Trophoblast cell (in vitro differentiated cells and primary cell): Measurements from ENCODE around the gene CARD9.

Source experiments
- DNase-seq, 2 donors: peaks; one replicate each; pipeline ENCODE4 v3.0.0-alpha.2; 2016
- H2AFZ ChIP-seq: 2 replicates; pipeline ENCODE4 v1.6.1; 2013; ENCODE audit warnings: low read length, moderate library complexity, mild to moderate bottlenecking; ENCODE audit not compliant: insufficient read depth, poor library complexity
- H2AK5ac ChIP-seq: 2 replicates; pipeline ENCODE4 v1.6.1; 2013; ENCODE audit warnings: mild to moderate bottlenecking, low read length
- H2BK120ac ChIP-seq: 2 replicates; pipeline ENCODE4 v1.6.1; 2013; ENCODE audit warnings: low read length, mild to moderate bottlenecking, moderate library complexity; ENCODE audit not compliant: insufficient read depth, poor library complexity
- H2BK12ac ChIP-seq: 2 replicates; pipeline ENCODE4 v1.6.1; 2013; ENCODE audit warnings: mild to moderate bottlenecking, low read length, moderate library complexity
- H2BK5ac ChIP-seq: 2 replicates; pipeline ENCODE4 v1.6.1; 2013; ENCODE audit warnings: low read length, low read depth, moderate library complexity, mild to moderate bottlenecking; ENCODE audit not compliant: poor library complexity
- H3K14ac ChIP-seq: 2 replicates; pipeline ENCODE4 v1.6.1; 2013; ENCODE audit warnings: mild to moderate bottlenecking, low read length
- H3K18ac ChIP-seq: 2 replicates; pipeline ENCODE4 v1.6.1; 2013; ENCODE audit warnings: mild to moderate bottlenecking, low read length
- H3K23ac ChIP-seq: 2 replicates; pipeline ENCODE4 v1.6.1; 2013; ENCODE audit warnings: low read length
- H3K27ac ChIP-seq: 2 replicates; pipeline ENCODE4 v1.5.1; 2013; ENCODE audit warnings: low read depth, mild to moderate bottlenecking, inconsistent platforms, low read length, moderate library complexity
- H3K27me3 ChIP-seq: 2 replicates; pipeline ENCODE4 v1.6.1; 2013; ENCODE audit warnings: inconsistent platforms, mild to moderate bottlenecking, low read length, moderate library complexity; ENCODE audit not compliant: insufficient read depth
- H3K36me3 ChIP-seq, 2 experiments: 1 replicate in 1 of 2; 2 replicates in 1 of 2; pipeline ENCODE4 v1.6.1; 2013; ENCODE audit warnings: low read length in 2 of 2, mild to moderate bottlenecking in 2 of 2, moderate library complexity in 1 of 2; ENCODE audit not compliant: insufficient read depth in 2 of 2, control insufficient read depth in 1 of 2
- H3K4ac ChIP-seq: 2 replicates; pipeline ENCODE4 v1.6.1; 2013; ENCODE audit warnings: low read depth, mild to moderate bottlenecking, low read length, moderate library complexity
- H3K4me1 ChIP-seq, 2 experiments: 1 replicate in 1 of 2; 2 replicates in 1 of 2; pipeline ENCODE4 v1.6.1; 2013; ENCODE audit warnings: low read length in 2 of 2, mild to moderate bottlenecking in 2 of 2, moderate library complexity in 1 of 2; ENCODE audit not compliant: insufficient read depth in 2 of 2, control insufficient read depth in 1 of 2
- H3K4me2 ChIP-seq: 2 replicates; pipeline ENCODE4 v1.6.1; 2013; ENCODE audit warnings: inconsistent platforms, mild to moderate bottlenecking, low read length, moderate library complexity
- H3K4me3 ChIP-seq: 2 replicates; pipeline ENCODE4 v1.5.1; 2013; ENCODE audit warnings: mild to moderate bottlenecking, low read depth, low read length, inconsistent platforms
- H3K79me1 ChIP-seq: one replicate; pipeline ENCODE4 v1.6.1; 2013; ENCODE audit warnings: low read length
- H3K79me2 ChIP-seq: 2 replicates; pipeline ENCODE4 v1.6.1; 2013; ENCODE audit warnings: low read length, mild to moderate bottlenecking; ENCODE audit not compliant: control insufficient read depth, insufficient read depth, poor library complexity
- H3K9ac ChIP-seq: 2 replicates; pipeline ENCODE4 v1.6.1; 2013; ENCODE audit warnings: mild to moderate bottlenecking, low read length
- H3K9me3 ChIP-seq: 2 replicates; pipeline ENCODE4 v1.6.1; 2013; ENCODE audit warnings: low read depth, mild to moderate bottlenecking, control low read depth, inconsistent platforms, low read length; ENCODE audit not compliant: insufficient read depth
- H4K12ac ChIP-seq: 2 replicates; pipeline ENCODE4 v1.6.1; 2013; ENCODE audit warnings: low read depth, mild to moderate bottlenecking, low read length, moderate library complexity
- H4K8ac ChIP-seq: 2 replicates; pipeline ENCODE4 v1.6.1; 2013; ENCODE audit warnings: low read depth, mild to moderate bottlenecking, low read length, moderate library complexity
- H4K91ac ChIP-seq: one replicate; pipeline ENCODE4 v1.6.1; 2013; ENCODE audit warnings: low read depth, mild to moderate bottlenecking, low read length, moderate library complexity
- WGBS: extraction: QIAGEN DNeasy Blood & Tissue Kit; methylation state at CpG from one replicate; pipeline ENCODE4 v1.1.7; 2013; ENCODE audit warnings: missing lambda C conversion rate; ENCODE audit not compliant: insufficient read length, insufficient coverage; ENCODE audit errors: extremely low coverage; 5-methylcytosine and 5-hydroxymethylcytosine counted together

The CARD9 gene

GRCh38 chr9:136379401-136379800 is 5.9 kb upstream of the CARD9 start:
- H4K12ac ChIP-seq = no peak overlapping the region
- no peak overlapping the region for H3K4me2 ChIP-seq
- peaks cover 87 to 90% of the 10 kb centered on the region in 2 experiments for H3K36me3 ChIP-seq
- H3K4me1 ChIP-seq = peaks cover 0 to 11% of the 10 kb centered on the region in 2 experiments
- H3K9me3 ChIP-seq = no peaks in the 10 kb centered on the region
- no peak overlapping the region for H3K27ac ChIP-seq
- H2AK5ac ChIP-seq = no peak overlapping the region
- H3K4ac ChIP-seq = no peak overlapping the region
- no peak overlapping the region for H3K23ac ChIP-seq
- no peak overlapping the region for H3K9ac ChIP-seq
- H4K8ac ChIP-seq = no peak overlapping the region
- no peak overlapping the region for H2BK12ac ChIP-seq
- H2AFZ ChIP-seq = no peak overlapping the region
- H3K79me2 ChIP-seq = no peaks in the 10 kb centered on the region
- no peak overlapping the region for H3K4me3 ChIP-seq
- no CpG with 5 or more reads among the region's 11 CpGs for WGBS
- no peaks in the 10 kb centered on the region for H3K27me3 ChIP-seq
- no peak overlapping the region for H3K14ac ChIP-seq
- no peak overlapping the region for H3K18ac ChIP-seq
- no peak overlapping the region for H4K91ac ChIP-seq
- DNase-seq = no peak
- H2BK5ac ChIP-seq = no peak overlapping the region
- H2BK120ac ChIP-seq = no peak overlapping the region
- no peaks in the 10 kb centered on the region for H3K79me1 ChIP-seq

- H4K91ac ChIP-seq = no peak overlapping the region
- no peaks in the 10 kb centered on the region for H3K79me2 ChIP-seq
- H3K4me3 ChIP-seq = no peak overlapping the region
- H2AFZ ChIP-seq = no peak overlapping the region
- H2BK5ac ChIP-seq = no peak overlapping the region
- H4K8ac ChIP-seq = no peak overlapping the region
- H3K4ac ChIP-seq = no peak overlapping the region
- H3K27me3 ChIP-seq = no peaks in the 10 kb centered on the region
- no CpG with 5 or more reads among the region's 18 CpGs for WGBS
- H3K9ac ChIP-seq = no peak overlapping the region
- H3K4me2 ChIP-seq = no peak overlapping the region
- H3K27ac ChIP-seq = no peak overlapping the region
- H3K36me3 ChIP-seq = peaks cover 82 to 85% of the 10 kb centered on the region in 2 experiments
- H2AK5ac ChIP-seq = no peak overlapping the region
- H3K23ac ChIP-seq = no peak overlapping the region
- peaks cover 2 to 15% of the 10 kb centered on the region in 2 experiments for H3K4me1 ChIP-seq
- no peak overlapping the region for H4K12ac ChIP-seq
- H3K14ac ChIP-seq = no peak overlapping the region
- no peak for DNase-seq
- no peak overlapping the region for H3K18ac ChIP-seq
- H3K79me1 ChIP-seq = no peaks in the 10 kb centered on the region
- no peak overlapping the region for H2BK12ac ChIP-seq
- no peaks in the 10 kb centered on the region for H3K9me3 ChIP-seq
- no peak overlapping the region for H2BK120ac ChIP-seq
Observed at GRCh38 chr9:136379003-136379287, 5.5 kb upstream of the CARD9 start.

- no CpG with 5 or more reads among the region's 28 CpGs for WGBS
- no peak overlapping the region for H2BK120ac ChIP-seq
Observed at GRCh38 chr9:136378170-136379002, 4.9 kb upstream of the CARD9 start.

GRCh38 chr9:136377341-136378169 is 4.1 kb upstream of the CARD9 start:
- H3K23ac ChIP-seq = no peak overlapping the region
- H2BK5ac ChIP-seq = no peak overlapping the region
- no peak for DNase-seq
- H2AFZ ChIP-seq = no peak overlapping the region
- peaks cover 2% of the 10 kb centered on the region for H3K79me2 ChIP-seq
- no peak overlapping the region for H3K4ac ChIP-seq
- H3K9ac ChIP-seq = no peak overlapping the region
- H3K27ac ChIP-seq = no peak overlapping the region
- no peaks in the 10 kb centered on the region for H3K27me3 ChIP-seq
- no peak overlapping the region for H3K18ac ChIP-seq
- peaks cover 7% of the 10 kb centered on the region for H3K79me1 ChIP-seq
- H3K36me3 ChIP-seq = peaks cover 69 to 71% of the 10 kb centered on the region in 2 experiments
- H2BK120ac ChIP-seq = no peak overlapping the region
- peaks cover 15 to 28% of the 10 kb centered on the region in 2 experiments for H3K4me1 ChIP-seq
- WGBS = no CpG with 5 or more reads among the region's 32 CpGs
- H4K8ac ChIP-seq = no peak overlapping the region
- H4K12ac ChIP-seq = no peak overlapping the region
- no peak overlapping the region for H3K14ac ChIP-seq
- no peak overlapping the region for H2AK5ac ChIP-seq
- H3K4me3 ChIP-seq = no peak overlapping the region
- no peak overlapping the region for H4K91ac ChIP-seq
- no peak overlapping the region for H3K4me2 ChIP-seq
- H2BK12ac ChIP-seq = no peak overlapping the region
- H3K9me3 ChIP-seq = no peaks in the 10 kb centered on the region

More at GRCh38 chr9:136378170-136379002, 4.9 kb upstream of the CARD9 start:
- H3K4me1 ChIP-seq = peaks cover 8 to 21% of the 10 kb centered on the region in 2 experiments
- no peak overlapping the region for H2AK5ac ChIP-seq
- H3K23ac ChIP-seq = no peak overlapping the region
- H3K9me3 ChIP-seq = no peaks in the 10 kb centered on the region
- H3K18ac ChIP-seq = no peak overlapping the region
- no peak overlapping the region for H4K8ac ChIP-seq
- peaks cover under 1% of the 10 kb centered on the region for H3K79me1 ChIP-seq
- H3K27ac ChIP-seq = no peak overlapping the region
- H3K4me2 ChIP-seq = no peak overlapping the region
- H3K9ac ChIP-seq = no peak overlapping the region
- H4K12ac ChIP-seq = no peak overlapping the region
- H3K79me2 ChIP-seq = no peaks in the 10 kb centered on the region
- no peak overlapping the region for H4K91ac ChIP-seq
- no peak overlapping the region for H2AFZ ChIP-seq
- H3K14ac ChIP-seq = no peak overlapping the region
- H2BK5ac ChIP-seq = no peak overlapping the region
- peaks cover 77 to 80% of the 10 kb centered on the region in 2 experiments for H3K36me3 ChIP-seq
- H3K4ac ChIP-seq = no peak overlapping the region
- H2BK12ac ChIP-seq = no peak overlapping the region
- no peak overlapping the region for H3K4me3 ChIP-seq
- H3K27me3 ChIP-seq = no peaks in the 10 kb centered on the region
- no peak for DNase-seq
